ENCODE results near the gene INO80B.

GRCh38 chr2:74474899-74475298, 20.0 kb downstream of the INO80B start:
- TF ChIP-seq, protein P1, sequence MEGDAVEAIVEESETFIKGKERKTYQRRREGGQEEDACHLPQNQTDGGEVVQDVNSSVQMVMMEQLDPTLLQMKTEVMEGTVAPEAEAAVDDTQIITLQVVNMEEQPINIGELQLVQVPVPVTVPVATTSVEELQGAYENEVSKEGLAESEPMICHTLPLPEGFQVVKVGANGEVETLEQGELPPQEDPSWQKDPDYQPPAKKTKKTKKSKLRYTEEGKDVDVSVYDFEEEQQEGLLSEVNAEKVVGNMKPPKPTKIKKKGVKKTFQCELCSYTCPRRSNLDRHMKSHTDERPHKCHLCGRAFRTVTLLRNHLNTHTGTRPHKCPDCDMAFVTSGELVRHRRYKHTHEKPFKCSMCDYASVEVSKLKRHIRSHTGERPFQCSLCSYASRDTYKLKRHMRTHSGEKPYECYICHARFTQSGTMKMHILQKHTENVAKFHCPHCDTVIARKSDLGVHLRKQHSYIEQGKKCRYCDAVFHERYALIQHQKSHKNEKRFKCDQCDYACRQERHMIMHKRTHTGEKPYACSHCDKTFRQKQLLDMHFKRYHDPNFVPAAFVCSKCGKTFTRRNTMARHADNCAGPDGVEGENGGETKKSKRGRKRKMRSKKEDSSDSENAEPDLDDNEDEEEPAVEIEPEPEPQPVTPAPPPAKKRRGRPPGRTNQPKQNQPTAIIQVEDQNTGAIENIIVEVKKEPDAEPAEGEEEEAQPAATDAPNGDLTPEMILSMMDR (IDR thresholded peaks at IDR 0.05) = no peak
- no peak for TF ChIP-seq EZH2 (IDR thresholded peaks at IDR 0.05; ENCODE audit: borderline replicate concordance, insufficient read depth, low read depth, low read length, poor library complexity, severe bottlenecking)

All from B cell (primary cell).